Neural crest cell (in vitro differentiated cells): ENCODE results near the gene TMED8. TPM values are rescaled to one million over a fixed set of nuclear protein-coding genes. Genes with fewer than 3 reads are reported as not detected.
A peak's percentile ranks its signal among the peaks of the same experiment; 100 is the strongest.

Experiments used
- DNase-seq: peaks from one replicate; pipeline ENCODE4 v3.0.0; 2021; ENCODE audit warnings: low read depth, mixed read lengths, low spot score
- H3K27ac Mint-ChIP-seq: one replicate; pipeline ENCODE4 v1.8.0; 2021; ENCODE audit warnings: mild to moderate bottlenecking, mixed read lengths; ENCODE audit not compliant: unreplicated experiment
- H3K27me3 Mint-ChIP-seq: 2 replicates; pipeline ENCODE4 v1.8.0; 2021; ENCODE audit warnings: low read depth, mild to moderate bottlenecking, mixed read lengths
- H3K36me3 Mint-ChIP-seq: 2 replicates; pipeline ENCODE4 v1.8.0; 2021; ENCODE audit warnings: low read depth, mild to moderate bottlenecking, mixed read lengths
- H3K4me1 Mint-ChIP-seq: 2 replicates; pipeline ENCODE4 v1.8.0; 2021; ENCODE audit warnings: mixed read lengths
- H3K4me3 Mint-ChIP-seq: one replicate; pipeline ENCODE4 v1.8.0; 2021; ENCODE audit warnings: mild to moderate bottlenecking, mixed read lengths
- H3K9me3 Mint-ChIP-seq: 2 replicates; pipeline ENCODE4 v1.8.0; 2021; ENCODE audit warnings: mixed read lengths
- CTCF ChIP-seq: fragments of 200-600 bp; sonication (generic); conservative IDR thresholded peaks from 2 replicates; pipeline ENCODE4 v1.5.0; 2021; ENCODE audit warnings: antibody characterized with exemption, mild to moderate bottlenecking
- total RNA-seq: library from RNA; stranded (reverse); gene quantifications from 2 replicates; pipeline ENCODE4 v1.2.1, GENCODE V29; 2021

Gene TMED8
- total RNA-seq, 1 donor from 2014 or later = 19.1 TPM

- Mint-ChIP-seq H3K4me3 (no peak overlapping the region), H3K27ac (peak overlapping the region; percentile 35), H3K36me3 (peaks cover 5% of the 10 kb centered on the region), H3K9me3 (no peaks in the 10 kb centered on the region), H3K27me3 (no peaks in the 10 kb centered on the region), H3K4me1 (peaks cover 49% of the 10 kb centered on the region)
- no peak for TF ChIP-seq CTCF
- no peak for DNase-seq
Observed at GRCh38 chr14:77311217-77311616, 65.7 kb downstream of the TMED8 start.

- H3K27me3 Mint-ChIP-seq = no peaks in the 10 kb centered on the region
- H3K36me3 Mint-ChIP-seq = peaks cover 5% of the 10 kb centered on the region
- DNase-seq = no peak
- H3K9me3 Mint-ChIP-seq = no peaks in the 10 kb centered on the region
- no peak overlapping the region for H3K27ac Mint-ChIP-seq
- peaks cover 46% of the 10 kb centered on the region for H3K4me1 Mint-ChIP-seq
- TF ChIP-seq CTCF = no peak
- H3K4me3 Mint-ChIP-seq = no peak overlapping the region
Observed at GRCh38 chr14:77310026-77310425, 66.9 kb downstream of the TMED8 start.

GRCh38 chr14:77309131-77309530 lies 67.8 kb downstream of the TMED8 start:
- no peaks in the 10 kb centered on the region for H3K27me3 Mint-ChIP-seq
- no peak overlapping the region for H3K27ac Mint-ChIP-seq
- no peak for DNase-seq
- H3K36me3 Mint-ChIP-seq = peaks cover 8% of the 10 kb centered on the region
- TF ChIP-seq CTCF = no peak
- H3K4me1 Mint-ChIP-seq = peaks cover 44% of the 10 kb centered on the region
- H3K4me3 Mint-ChIP-seq = no peak overlapping the region
- H3K9me3 Mint-ChIP-seq = no peaks in the 10 kb centered on the region

GRCh38 chr14:77306851-77307496 lies 69.9 kb downstream of the TMED8 start:
- no peaks in the 10 kb centered on the region for H3K9me3 Mint-ChIP-seq
- no peaks in the 10 kb centered on the region for H3K27me3 Mint-ChIP-seq
- H3K36me3 Mint-ChIP-seq = peaks cover 11% of the 10 kb centered on the region
- peaks cover 45% of the 10 kb centered on the region for H3K4me1 Mint-ChIP-seq
- peak overlapping the region; percentile 89 for H3K27ac Mint-ChIP-seq
- peak overlapping the region; percentile 58 for H3K4me3 Mint-ChIP-seq
- TF ChIP-seq CTCF = no peak
- no peak for DNase-seq

- Mint-ChIP-seq H3K27me3 (no peaks in the 10 kb centered on the region), H3K4me3 (peak overlapping the region; percentile 58), H3K4me1 (peaks cover 47% of the 10 kb centered on the region), H3K27ac (peak overlapping the region; percentile 89), H3K9me3 (no peaks in the 10 kb centered on the region), H3K36me3 (peaks cover 9% of the 10 kb centered on the region)
- no peak for DNase-seq
- TF ChIP-seq CTCF = no peak
Observed at GRCh38 chr14:77306416-77306815, 70.5 kb downstream of the TMED8 start.
